ENCODE results near the gene NFKB1.

NFKB1 gene

DNA sequence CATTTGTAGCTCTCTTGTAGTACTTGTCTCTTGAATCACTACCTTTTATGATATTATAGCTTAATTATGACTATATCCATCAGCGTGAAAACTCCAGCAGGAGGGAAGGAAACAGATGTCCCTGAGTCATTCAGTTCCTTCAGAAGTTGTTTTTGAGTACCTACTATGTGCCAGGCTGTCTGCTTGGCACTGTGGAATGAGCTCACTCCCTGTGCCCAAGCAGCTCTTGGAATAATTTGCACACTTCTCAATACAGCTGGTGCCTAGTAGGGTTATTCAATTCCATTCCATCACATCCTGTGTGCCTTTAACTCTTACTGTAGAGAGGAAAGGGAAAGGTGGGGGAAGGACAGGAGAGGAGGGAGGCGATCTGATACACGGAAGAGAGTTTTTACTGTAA lies 77.1 kb downstream of the NFKB1 start:
- no peak overlapping the region for H3K4me3 ChIP-seq (replicated peaks in 1 of 2; ENCODE audit: low read depth in 2 of 2, low read length in 2 of 2)
- no peak for DNase-seq (ENCODE audit: low read depth in 2 of 2)
- TF ChIP-seq, protein P1, sequence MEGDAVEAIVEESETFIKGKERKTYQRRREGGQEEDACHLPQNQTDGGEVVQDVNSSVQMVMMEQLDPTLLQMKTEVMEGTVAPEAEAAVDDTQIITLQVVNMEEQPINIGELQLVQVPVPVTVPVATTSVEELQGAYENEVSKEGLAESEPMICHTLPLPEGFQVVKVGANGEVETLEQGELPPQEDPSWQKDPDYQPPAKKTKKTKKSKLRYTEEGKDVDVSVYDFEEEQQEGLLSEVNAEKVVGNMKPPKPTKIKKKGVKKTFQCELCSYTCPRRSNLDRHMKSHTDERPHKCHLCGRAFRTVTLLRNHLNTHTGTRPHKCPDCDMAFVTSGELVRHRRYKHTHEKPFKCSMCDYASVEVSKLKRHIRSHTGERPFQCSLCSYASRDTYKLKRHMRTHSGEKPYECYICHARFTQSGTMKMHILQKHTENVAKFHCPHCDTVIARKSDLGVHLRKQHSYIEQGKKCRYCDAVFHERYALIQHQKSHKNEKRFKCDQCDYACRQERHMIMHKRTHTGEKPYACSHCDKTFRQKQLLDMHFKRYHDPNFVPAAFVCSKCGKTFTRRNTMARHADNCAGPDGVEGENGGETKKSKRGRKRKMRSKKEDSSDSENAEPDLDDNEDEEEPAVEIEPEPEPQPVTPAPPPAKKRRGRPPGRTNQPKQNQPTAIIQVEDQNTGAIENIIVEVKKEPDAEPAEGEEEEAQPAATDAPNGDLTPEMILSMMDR (IDR thresholded peaks at IDR 0.05; ENCODE audit: low read depth, low read length), result no peak

DNA sequence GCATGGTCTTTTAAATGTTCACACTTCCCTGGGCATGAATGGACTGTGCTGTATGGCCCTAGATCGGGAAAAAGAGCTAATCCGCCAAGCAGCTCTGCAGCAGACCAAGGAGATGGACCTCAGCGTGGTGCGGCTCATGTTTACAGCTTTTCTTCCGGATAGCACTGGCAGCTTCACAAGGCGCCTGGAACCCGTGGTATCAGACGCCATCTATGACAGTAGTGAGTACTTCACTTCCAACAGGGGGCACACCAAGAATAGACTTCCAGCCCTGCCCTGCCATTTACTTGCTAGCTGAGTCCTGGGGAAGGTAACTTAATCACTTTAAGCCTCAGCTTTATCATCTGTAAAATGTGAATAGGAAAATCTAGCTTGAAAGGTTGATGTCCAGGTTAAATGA lies 77.7 kb downstream of the NFKB1 start:
- no peak overlapping the region for H3K4me3 ChIP-seq (replicated peaks in 1 of 2; ENCODE audit: low read depth in 2 of 2, low read length in 2 of 2)
- TF ChIP-seq, protein P1 (IDR thresholded peaks at IDR 0.05; ENCODE audit: low read depth, low read length), result no peak
- DNase-seq (ENCODE audit: low read depth in 2 of 2), result peak in 1 of 2 donors; percentile 20

DNA sequence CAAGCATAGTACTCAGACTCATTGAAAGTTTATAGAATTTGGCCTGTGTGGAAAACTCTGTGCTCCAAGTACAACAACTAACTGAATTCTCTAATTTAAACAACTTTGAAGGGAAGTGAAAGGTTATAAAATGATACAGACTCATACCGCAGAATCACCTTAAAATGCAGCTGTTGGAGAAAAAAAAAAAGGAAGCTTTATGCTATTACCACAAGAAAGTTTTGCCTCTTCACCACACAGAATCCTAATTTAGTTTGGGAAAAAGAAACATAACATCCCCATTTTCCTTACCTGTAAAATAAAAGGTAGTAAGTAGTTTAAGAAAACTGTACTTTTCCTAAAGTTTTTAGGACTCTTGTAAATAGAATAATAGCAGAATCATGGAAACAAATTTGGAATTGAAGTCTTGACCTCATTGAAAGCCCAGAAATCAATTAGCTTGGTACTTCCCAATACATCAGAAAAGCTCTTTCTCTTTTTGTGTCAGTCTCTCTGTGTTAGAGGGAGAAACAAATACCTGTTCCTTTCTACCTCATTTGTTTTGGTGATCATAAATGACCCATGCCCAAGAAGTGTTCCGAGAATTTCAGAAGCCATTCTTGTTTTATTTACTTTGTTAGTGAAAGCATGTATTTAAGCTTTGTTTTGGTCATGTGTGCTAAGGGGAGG lies 78.8 kb downstream of the NFKB1 start:
- H3K4me3 ChIP-seq (replicated peaks in 1 of 2; ENCODE audit: low read depth in 2 of 2, low read length in 2 of 2), result no peak overlapping the region
- no peak for DNase-seq (ENCODE audit: low read depth in 2 of 2)
- TF ChIP-seq, protein P1 (IDR thresholded peaks at IDR 0.05; ENCODE audit: low read depth, low read length), result no peak

DNA sequence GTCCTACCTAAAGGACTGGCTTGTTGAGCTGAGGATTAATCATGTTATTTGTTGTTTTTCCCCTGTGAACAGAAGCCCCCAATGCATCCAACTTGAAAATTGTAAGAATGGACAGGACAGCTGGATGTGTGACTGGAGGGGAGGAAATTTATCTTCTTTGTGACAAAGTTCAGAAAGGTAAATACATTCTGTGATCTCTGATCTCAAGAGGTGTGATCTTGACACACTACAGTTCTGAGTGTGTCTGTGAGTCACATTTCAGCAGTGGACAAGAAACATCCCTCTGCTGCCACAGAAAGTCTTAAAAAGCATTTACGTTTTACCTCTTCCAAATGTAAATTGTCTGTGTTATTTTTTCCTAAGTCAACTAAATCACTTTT lies 79.3 kb downstream of the NFKB1 start:
- no peak overlapping the region for H3K4me3 ChIP-seq (replicated peaks in 1 of 2; ENCODE audit: low read depth in 2 of 2, low read length in 2 of 2)
- DNase-seq (ENCODE audit: low read depth in 2 of 2), result no peak
- TF ChIP-seq, protein P1 (IDR thresholded peaks at IDR 0.05; ENCODE audit: low read depth, low read length), result no peak

DNA sequence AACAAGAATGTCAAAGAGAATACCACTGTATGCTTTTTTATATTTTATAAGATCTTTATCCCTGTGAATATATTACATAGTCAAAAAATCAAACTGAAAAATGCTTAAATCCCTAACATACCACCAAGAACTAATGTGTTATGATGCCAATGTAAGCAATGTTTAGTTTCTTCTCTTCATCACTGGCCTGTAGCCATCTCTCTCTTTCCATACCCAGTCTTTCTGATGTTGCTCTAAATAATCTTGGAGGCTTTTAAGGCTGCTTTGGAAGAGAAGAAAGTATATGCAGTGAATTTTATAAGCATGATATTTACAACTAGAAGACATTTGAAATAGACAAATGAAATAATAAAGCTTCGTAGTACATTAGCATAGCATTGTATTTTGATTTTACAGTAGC lies 82.9 kb downstream of the NFKB1 start:
- TF ChIP-seq, protein P1 (IDR thresholded peaks at IDR 0.05; ENCODE audit: low read depth, low read length), result no peak
- no peak for DNase-seq (ENCODE audit: low read depth in 2 of 2)
- H3K4me3 ChIP-seq (replicated peaks in 1 of 2; ENCODE audit: low read depth in 2 of 2, low read length in 2 of 2), result no peak overlapping the region

DNA sequence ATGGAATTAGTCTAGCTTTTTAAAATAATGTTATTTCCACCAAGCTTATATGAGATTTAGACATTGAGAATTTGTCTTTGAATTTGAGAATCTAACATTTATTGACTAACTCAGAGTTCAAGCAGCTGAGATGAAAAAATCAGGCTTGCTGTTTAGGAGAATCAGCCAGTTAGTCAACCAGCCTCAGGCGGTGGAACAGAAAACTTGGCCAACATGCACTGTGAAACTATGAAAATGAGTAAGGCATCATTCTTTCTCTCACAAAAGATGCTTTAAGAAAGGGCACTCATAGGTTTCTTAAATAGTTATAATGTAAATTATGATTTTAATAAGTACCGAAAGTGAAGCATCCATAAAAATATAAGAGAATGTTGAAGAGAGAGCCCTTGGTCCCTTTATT lies 84.2 kb downstream of the NFKB1 start:
- DNase-seq (ENCODE audit: low read depth in 2 of 2), result no peak
- TF ChIP-seq, protein P1 (IDR thresholded peaks at IDR 0.05; ENCODE audit: low read depth, low read length), result no peak
- no peak overlapping the region for H3K4me3 ChIP-seq (replicated peaks in 1 of 2; ENCODE audit: low read depth in 2 of 2, low read length in 2 of 2)
